ENCODE measurements around the gene VDAC2.

GRCh38 chr10:75231672-75232581 lies 21.3 kb downstream of the VDAC2 start:
- TF ChIP-seq CTCF (IDR thresholded peaks at IDR 0.05; ENCODE audit: low read length) (no peak), EZH2 (IDR thresholded peaks at IDR 0.05; ENCODE audit: borderline replicate concordance, low read length) (no peak)
